Measurements from ENCODE around the gene BEST1.

The BEST1 gene

DNA sequence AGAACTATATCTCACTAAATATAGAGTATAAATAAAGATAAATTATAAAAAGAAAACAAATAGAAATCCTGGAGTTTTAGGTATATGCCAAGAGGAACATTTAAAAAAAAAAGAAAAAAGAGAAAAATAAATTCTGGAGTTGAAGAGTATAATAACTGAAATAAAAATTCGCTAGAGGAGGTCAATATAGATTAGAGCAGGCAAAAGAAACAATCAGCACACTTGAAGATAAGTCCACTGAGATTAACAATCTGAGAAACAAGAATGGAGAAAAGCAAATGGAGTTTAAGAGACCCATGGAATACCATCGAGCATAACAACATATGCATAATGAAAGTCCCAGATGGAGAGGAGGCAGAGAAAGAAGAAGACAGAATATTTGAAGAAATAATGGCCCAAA, 14.3 kb upstream of the BEST1 start:
- Histone ChIP-seq H3K9ac (ENCODE audit: low read depth, low read length) (no peak overlapping the region), H3K27me3 (ENCODE audit: insufficient read depth, low read length, poor library complexity) (no peaks in the 10 kb centered on the region), H3K4me2 (ENCODE audit: insufficient read depth, low read length) (no peak overlapping the region), H3K4me3 (ENCODE audit: low read depth in 1 of 2, low read length in 2 of 2) (no peak overlapping the region), H4K20me1 (ENCODE audit: insufficient read depth, low read length) (no peaks in the 10 kb centered on the region), H2AFZ (ENCODE audit: low read depth, low read length) (no peak overlapping the region), H3K79me2 (ENCODE audit: insufficient read depth, low read length) (no peaks in the 10 kb centered on the region), H3K4me1 (ENCODE audit: insufficient read depth, low read length) (no peaks in the 10 kb centered on the region), H3K36me3 (ENCODE audit: insufficient read depth, low read length) (no peaks in the 10 kb centered on the region), H3K27ac (ENCODE audit: low read length) (no peak overlapping the region), H3K9me3 (ENCODE audit: insufficient read depth, low read length, severe bottlenecking) (peaks cover 2% of the 10 kb centered on the region)
- DNase-seq (no peak), ATAC-seq (ENCODE audit: insufficient read depth, low read depth) (no peak)
- no peak for TF ChIP-seq EZH2 (IDR thresholded peaks at IDR 0.05; ENCODE audit: borderline replicate concordance, low read depth, low read length, severe bottlenecking)
- TF ChIP-seq, protein P1, sequence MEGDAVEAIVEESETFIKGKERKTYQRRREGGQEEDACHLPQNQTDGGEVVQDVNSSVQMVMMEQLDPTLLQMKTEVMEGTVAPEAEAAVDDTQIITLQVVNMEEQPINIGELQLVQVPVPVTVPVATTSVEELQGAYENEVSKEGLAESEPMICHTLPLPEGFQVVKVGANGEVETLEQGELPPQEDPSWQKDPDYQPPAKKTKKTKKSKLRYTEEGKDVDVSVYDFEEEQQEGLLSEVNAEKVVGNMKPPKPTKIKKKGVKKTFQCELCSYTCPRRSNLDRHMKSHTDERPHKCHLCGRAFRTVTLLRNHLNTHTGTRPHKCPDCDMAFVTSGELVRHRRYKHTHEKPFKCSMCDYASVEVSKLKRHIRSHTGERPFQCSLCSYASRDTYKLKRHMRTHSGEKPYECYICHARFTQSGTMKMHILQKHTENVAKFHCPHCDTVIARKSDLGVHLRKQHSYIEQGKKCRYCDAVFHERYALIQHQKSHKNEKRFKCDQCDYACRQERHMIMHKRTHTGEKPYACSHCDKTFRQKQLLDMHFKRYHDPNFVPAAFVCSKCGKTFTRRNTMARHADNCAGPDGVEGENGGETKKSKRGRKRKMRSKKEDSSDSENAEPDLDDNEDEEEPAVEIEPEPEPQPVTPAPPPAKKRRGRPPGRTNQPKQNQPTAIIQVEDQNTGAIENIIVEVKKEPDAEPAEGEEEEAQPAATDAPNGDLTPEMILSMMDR (IDR thresholded peaks at IDR 0.05; ENCODE audit: borderline replicate concordance, extremely low read depth, low read length, poor library complexity, severe bottlenecking): no peak

DNA sequence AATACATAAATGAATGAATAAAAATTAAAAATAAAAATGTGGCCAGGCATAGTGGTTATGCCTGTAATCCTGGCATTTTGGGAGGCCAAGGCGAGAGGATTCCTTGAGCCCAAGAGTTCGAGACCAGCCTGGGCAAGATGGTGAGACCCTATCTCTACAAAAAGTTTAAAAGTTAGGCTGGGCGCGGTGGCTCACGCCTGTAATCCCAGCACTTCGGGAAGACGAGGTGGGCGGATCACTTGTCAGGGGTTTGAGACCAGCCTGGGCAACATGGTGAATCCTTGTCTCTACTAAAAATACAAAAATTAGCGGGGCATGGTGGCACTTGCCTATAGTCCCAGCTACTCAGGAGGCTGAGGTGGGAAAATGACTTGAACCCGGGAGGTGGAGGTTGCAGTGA, 9.7 kb upstream of the BEST1 start:
- Histone ChIP-seq H4K20me1 (ENCODE audit: insufficient read depth, low read length) (no peaks in the 10 kb centered on the region), H3K9ac (ENCODE audit: low read depth, low read length) (no peak overlapping the region), H3K4me3 (ENCODE audit: low read depth in 1 of 2, low read length in 2 of 2) (no peak overlapping the region), H3K36me3 (ENCODE audit: insufficient read depth, low read length) (no peaks in the 10 kb centered on the region), H3K27me3 (ENCODE audit: insufficient read depth, low read length, poor library complexity) (peaks cover 7% of the 10 kb centered on the region), H3K27ac (ENCODE audit: low read length) (no peak overlapping the region), H3K4me2 (ENCODE audit: insufficient read depth, low read length) (no peak overlapping the region), H3K9me3 (ENCODE audit: insufficient read depth, low read length, severe bottlenecking) (peaks cover 2% of the 10 kb centered on the region), H3K79me2 (ENCODE audit: insufficient read depth, low read length) (no peaks in the 10 kb centered on the region), H3K4me1 (ENCODE audit: insufficient read depth, low read length) (no peaks in the 10 kb centered on the region), H2AFZ (ENCODE audit: low read depth, low read length) (no peak overlapping the region)
- ATAC-seq (ENCODE audit: insufficient read depth, low read depth): no peak
- DNase-seq: no peak
- TF ChIP-seq, protein P1 (IDR thresholded peaks at IDR 0.05; ENCODE audit: borderline replicate concordance, extremely low read depth, low read length, poor library complexity, severe bottlenecking): no peak
- no peak for TF ChIP-seq EZH2 (IDR thresholded peaks at IDR 0.05; ENCODE audit: borderline replicate concordance, low read depth, low read length, severe bottlenecking)

DNA sequence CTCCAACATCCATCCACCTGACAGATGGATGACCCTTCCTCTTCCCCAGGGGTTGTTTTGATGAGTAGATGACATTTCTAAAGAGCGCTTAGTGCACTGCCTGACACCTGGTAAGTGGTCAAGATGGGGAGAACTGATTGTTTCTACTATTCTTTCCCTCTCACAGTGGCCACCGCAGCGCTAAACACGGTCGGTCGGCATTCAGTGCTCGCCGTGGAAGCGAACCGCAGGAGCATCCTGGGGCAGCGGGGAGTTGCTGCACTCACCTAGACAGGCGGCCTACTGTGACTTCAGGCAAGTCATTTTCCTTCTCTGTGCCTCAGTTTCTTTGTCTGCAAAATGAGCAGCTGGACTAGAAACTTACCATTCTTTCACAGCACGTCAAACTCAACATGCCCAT, 5.0 kb upstream of the BEST1 start:
- no peak for DNase-seq
- H3K9ac ChIP-seq (ENCODE audit: low read depth, low read length): no peak overlapping the region
- no peak overlapping the region for H3K4me3 ChIP-seq (ENCODE audit: low read depth in 1 of 2, low read length in 2 of 2)
- peaks cover 6% of the 10 kb centered on the region; the same call in 1 of the 2 replicates for H3K4me1 ChIP-seq (ENCODE audit: insufficient read depth, low read length)
- H3K27ac ChIP-seq (ENCODE audit: low read length): no peak overlapping the region
- ATAC-seq (ENCODE audit: insufficient read depth, low read depth): no peak
- H3K79me2 ChIP-seq (ENCODE audit: insufficient read depth, low read length): no peaks in the 10 kb centered on the region
- H3K36me3 ChIP-seq (ENCODE audit: insufficient read depth, low read length): no peaks in the 10 kb centered on the region
- H4K20me1 ChIP-seq (ENCODE audit: insufficient read depth, low read length): no peaks in the 10 kb centered on the region
- no peak for TF ChIP-seq EZH2 (IDR thresholded peaks at IDR 0.05; ENCODE audit: borderline replicate concordance, low read depth, low read length, severe bottlenecking)
- TF ChIP-seq, protein P1 (IDR thresholded peaks at IDR 0.05; ENCODE audit: borderline replicate concordance, extremely low read depth, low read length, poor library complexity, severe bottlenecking): no peak
- H3K9me3 ChIP-seq (ENCODE audit: insufficient read depth, low read length, severe bottlenecking): no peaks in the 10 kb centered on the region
- peaks cover 7% of the 10 kb centered on the region for H3K27me3 ChIP-seq (ENCODE audit: insufficient read depth, low read length, poor library complexity)
- no peak overlapping the region for H2AFZ ChIP-seq (ENCODE audit: low read depth, low read length)
- no peak overlapping the region for H3K4me2 ChIP-seq (ENCODE audit: insufficient read depth, low read length)

DNA sequence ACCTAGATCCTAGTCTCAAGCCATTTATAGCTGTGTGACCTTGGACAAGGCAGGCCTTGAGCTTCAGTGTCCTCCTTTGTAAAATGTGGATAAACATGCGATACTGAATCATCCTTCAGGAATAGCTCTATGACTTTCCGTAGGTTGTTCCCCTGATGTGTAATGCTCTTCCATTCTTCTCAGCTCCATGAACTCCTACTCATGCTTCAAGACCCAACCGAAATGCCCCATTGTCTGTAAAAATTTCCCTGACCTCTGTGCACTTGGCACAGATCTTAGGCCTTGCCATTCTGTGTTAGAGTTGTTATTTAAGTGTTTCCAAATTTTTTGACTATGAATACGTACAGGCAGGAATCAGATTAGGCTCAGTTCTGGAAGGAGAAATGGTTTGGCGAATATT, 3.3 kb upstream of the BEST1 start:
- peaks cover 7% of the 10 kb centered on the region for H3K27me3 ChIP-seq (ENCODE audit: insufficient read depth, low read length, poor library complexity)
- DNase-seq: no peak
- no peak overlapping the region for H3K9ac ChIP-seq (ENCODE audit: low read depth, low read length)
- no peak overlapping the region for H2AFZ ChIP-seq (ENCODE audit: low read depth, low read length)
- no peaks in the 10 kb centered on the region for H3K36me3 ChIP-seq (ENCODE audit: insufficient read depth, low read length)
- H3K4me2 ChIP-seq (ENCODE audit: insufficient read depth, low read length): no peak overlapping the region
- no peak for TF ChIP-seq EZH2 (IDR thresholded peaks at IDR 0.05; ENCODE audit: borderline replicate concordance, low read depth, low read length, severe bottlenecking)
- TF ChIP-seq, protein P1 (IDR thresholded peaks at IDR 0.05; ENCODE audit: borderline replicate concordance, extremely low read depth, low read length, poor library complexity, severe bottlenecking): no peak
- no peaks in the 10 kb centered on the region for H4K20me1 ChIP-seq (ENCODE audit: insufficient read depth, low read length)
- no peaks in the 10 kb centered on the region for H3K9me3 ChIP-seq (ENCODE audit: insufficient read depth, low read length, severe bottlenecking)
- no peak overlapping the region for H3K27ac ChIP-seq (ENCODE audit: low read length)
- no peak overlapping the region for H3K4me3 ChIP-seq (ENCODE audit: low read depth in 1 of 2, low read length in 2 of 2)
- no peak for ATAC-seq (ENCODE audit: insufficient read depth, low read depth)
- H3K4me1 ChIP-seq (ENCODE audit: insufficient read depth, low read length): peaks cover 8% of the 10 kb centered on the region; the same call in 1 of the 2 replicates
- H3K79me2 ChIP-seq (ENCODE audit: insufficient read depth, low read length): no peaks in the 10 kb centered on the region

Data from DND-41 (cell line).